GM12878 (cell line): ENCODE results near the gene SLC2A1. TPM values are rescaled to one million over a fixed set of nuclear protein-coding genes. Genes with fewer than 3 reads are reported as not detected.

ENCODE experiments used
- ATAC-seq: fragments of 200-7000 bp; cut with Tn5 transposase; 3 replicates; pipeline ENCODE4 v1.9.1; 2020; ENCODE audit warnings: mild to moderate bottlenecking, moderate library complexity
- BruUV-seq: library from RNA; stranded (reverse); fragments of 400-500 nt; replicated peaks from 2 replicates; lab custom pipeline; 2021; lab: Mats Ljungman, UMichigan
- CTCF ChIA-PET: fragments of 300-600 bp; sonication (Branson Sonifier 250); formaldehyde crosslinking; extraction: SDS; loops from one replicate; lab custom pipeline; 2021; ENCODE audit warnings: inconsistent platforms; lab: Yijun Ruan, JAX
- POLR2A ChIA-PET: fragments of 350-600 bp; formaldehyde crosslinking; extraction: SDS; loops from one replicate; lab custom pipeline; 2021; ENCODE audit warnings: inconsistent platforms; lab: Charles Lee
- RAD21 ChIA-PET: fragments of 300-600 bp; sonication (Branson Sonifier 250); formaldehyde crosslinking; loops from one replicate; lab custom pipeline; 2023; ENCODE audit warnings: antibody characterized with exemption; ENCODE audit not compliant: unreplicated experiment; lab: Charles Lee
- SMC1A ChIA-PET: fragments of 300-600 bp; sonication (Branson Sonifier 250); formaldehyde crosslinking; loops from one replicate; lab custom pipeline; 2023; ENCODE audit not compliant: unreplicated experiment, uncharacterized antibody; lab: Charles Lee
- DNase-seq: peaks from one replicate; pipeline ENCODE4 v3.0.0-alpha.2; 2011; ENCODE audit warnings: low read depth, low spot score
- FAIRE-seq: peaks from 3 replicates; lab custom pipeline; 2011; peaks lifted over from hg19 to GRCh38; lab: Jason Lieb, UNC
- H2AFZ ChIP-seq: 2 replicates; pipeline ENCODE4 v1.6.0; 2011; ENCODE audit warnings: low read depth, low read length, control low read depth; ENCODE audit not compliant: control insufficient read depth
- H3K27ac ChIP-seq: 2 replicates; pipeline ENCODE4 v1.5.1; 2011; ENCODE audit warnings: control low read depth; ENCODE audit not compliant: control insufficient read depth, insufficient read depth
- H3K27me3 ChIP-seq, 2 experiments: replicated peaks in 1 of 2; 2 replicates each; pipeline versions ENCODE4 v1.6.0 to v1.6.1; 2011; ENCODE audit warnings: low read length in 1 of 2; ENCODE audit not compliant: control insufficient read depth in 2 of 2, insufficient read depth in 2 of 2
- H3K36me3 ChIP-seq, 2 experiments: 2 replicates each; pipeline ENCODE4 v1.5.1; 2011; ENCODE audit warnings: low read length in 1 of 2; ENCODE audit not compliant: control insufficient read depth in 2 of 2, insufficient read depth in 2 of 2
- H3K4me1 ChIP-seq: 2 replicates; pipeline ENCODE4 v1.6.1; 2011; ENCODE audit warnings: mild to moderate bottlenecking, low read length, moderate library complexity, mixed read lengths; ENCODE audit not compliant: control insufficient read depth, insufficient read depth
- H3K4me2 ChIP-seq: 2 replicates; pipeline ENCODE4 v1.6.0; 2011; ENCODE audit warnings: control low read depth; ENCODE audit not compliant: control insufficient read depth, insufficient read depth
- H3K4me3 ChIP-seq: fragments of 200-600 bp; sonication (generic); 2 replicates; pipeline ENCODE4 v1.5.1; 2016
- H3K79me2 ChIP-seq: 2 replicates; pipeline ENCODE4 v1.6.0; 2011; ENCODE audit warnings: low read length; ENCODE audit not compliant: control insufficient read depth, insufficient read depth
- H3K9ac ChIP-seq: 2 replicates; pipeline ENCODE4 v1.8.0; 2011; ENCODE audit warnings: low read length, control low read depth, mixed read lengths; ENCODE audit not compliant: control insufficient read depth, insufficient read depth
- H3K9me3 ChIP-seq: replicated peaks from 3 replicates; pipeline ENCODE4 v1.5.1; 2011; ENCODE audit warnings: mild to moderate bottlenecking, low read length; ENCODE audit not compliant: control insufficient read depth, insufficient read depth
- H4K20me1 ChIP-seq: 2 replicates; pipeline ENCODE4 v1.6.0; 2011; ENCODE audit not compliant: control insufficient read depth, insufficient read depth
- BCL11A ChIP-seq: IDR thresholded peaks from 2 replicates; pipeline ENCODE4 v1.6.1; 2011; ENCODE audit warnings: low read depth, low read length
- BMI1 ChIP-seq: fragments of 450-650 bp; IDR thresholded peaks from 2 replicates; pipeline ENCODE4 v1.6.1; 2016; ENCODE audit warnings: mild to moderate bottlenecking, moderate library complexity, borderline replicate concordance
- CBX5 ChIP-seq: sonication (generic); IDR thresholded peaks from 2 replicates; pipeline ENCODE4 v1.6.1; 2016; ENCODE audit warnings: low read depth, moderate library complexity, mild to moderate bottlenecking, inconsistent platforms
- CHD4 ChIP-seq: fragments of 200-600 bp; sonication (generic); IDR thresholded peaks from 2 replicates; pipeline ENCODE4 v1.6.1; 2016; ENCODE audit warnings: mild to moderate bottlenecking
- FOXM1 ChIP-seq: IDR thresholded peaks from 2 replicates; pipeline ENCODE4 v1.6.1; 2012; ENCODE audit warnings: low read depth, mild to moderate bottlenecking, inconsistent platforms, low read length, moderate library complexity
- HCFC1 ChIP-seq: fragments of 150-350 bp; IDR thresholded peaks from 2 replicates; pipeline ENCODE4 v1.6.1; 2014; ENCODE audit warnings: low read length
- HDAC2 ChIP-seq: fragments of 200-600 bp; sonication (generic); IDR thresholded peaks from 2 replicates; pipeline ENCODE4 v1.6.1; 2017
- HDAC6 ChIP-seq: fragments of 200-600 bp; sonication (generic); IDR thresholded peaks from one replicate; pipeline ENCODE4 v1.8.0; 2017; ENCODE audit warnings: antibody characterized with exemption; ENCODE audit not compliant: unreplicated experiment
- MTA2 ChIP-seq: fragments of 450-650 bp; IDR thresholded peaks from 2 replicates; pipeline ENCODE4 v1.6.1; 2016; ENCODE audit warnings: low read depth, mild to moderate bottlenecking, moderate library complexity
- MXI1 ChIP-seq: fragments of 150-350 bp; IDR thresholded peaks from 2 replicates; pipeline ENCODE4 v1.6.1; 2011; ENCODE audit warnings: low read depth, mild to moderate bottlenecking, inconsistent platforms, low read length, improper control_type of control experiment
- MYC ChIP-seq: IDR thresholded peaks from 2 replicates; pipeline ENCODE4 v1.6.1; 2011; ENCODE audit warnings: mild to moderate bottlenecking, low read length, moderate library complexity, inconsistent platforms; ENCODE audit not compliant: insufficient read depth, insufficient replicate concordance, insufficient read length, severe bottlenecking
- NBN ChIP-seq: fragments of 450-650 bp; IDR thresholded peaks from 2 replicates; pipeline ENCODE4 v1.6.1; 2016
- NFYB ChIP-seq: IDR thresholded peaks from 2 replicates; pipeline ENCODE4 v1.6.1; 2011; ENCODE audit warnings: low read depth, mild to moderate bottlenecking, low read length, improper control_type of control experiment, moderate library complexity; ENCODE audit not compliant: insufficient read depth
- NR2F1 ChIP-seq: fragments of 450-650 bp; conservative IDR thresholded peaks from 2 replicates; pipeline ENCODE4 v1.6.1; 2017; ENCODE audit warnings: mild to moderate bottlenecking
- POLR2AphosphoS2 ChIP-seq: IDR thresholded peaks from 2 replicates; pipeline ENCODE4 v1.6.1; 2011; ENCODE audit warnings: low read depth, mild to moderate bottlenecking, low read length, improper control_type of control experiment, moderate library complexity
- SREBF1 ChIP-seq: IDR thresholded peaks from 2 replicates; pipeline ENCODE4 v1.6.1; 2012; ENCODE audit warnings: mild to moderate bottlenecking, low read length
- SUZ12 ChIP-seq: fragments of 200-600 bp; sonication (generic); IDR thresholded peaks from one replicate; pipeline ENCODE4 v1.6.1; 2018; ENCODE audit warnings: antibody characterized with exemption, mild to moderate bottlenecking; ENCODE audit not compliant: unreplicated experiment
- TAF1 ChIP-seq: IDR thresholded peaks from 2 replicates; pipeline ENCODE4 v1.6.1; 2011; ENCODE audit warnings: mild to moderate bottlenecking, low read depth, low read length, borderline replicate concordance
- TBL1XR1 ChIP-seq: IDR thresholded peaks from 2 replicates; pipeline ENCODE4 v1.6.1; 2012; ENCODE audit warnings: low read depth, low read length, improper control_type of control experiment
- WGBS: methylation state at CpG from one replicate; pipeline ENCODE4 v1.1.6; 2016; ENCODE audit warnings: low lambda C conversion rate; ENCODE audit not compliant: insufficient replicate concordance, insufficient coverage; ENCODE audit errors: missing lambda C conversion rate; 5-methylcytosine and 5-hydroxymethylcytosine counted together
- in situ Hi-C: fragments of 300-500 bp; cut with MboI; formaldehyde crosslinking; loops from 9 replicates; pipeline ENCODE4 v1.14.3; 2018; ENCODE audit warnings: mixed read lengths
- intact Hi-C: fragments of 100-400 bp; cut with micrococcal nuclease; formaldehyde crosslinking; loops from one replicate; pipeline ENCODE4 v1.14.2; 2022; ENCODE audit not compliant: unreplicated experiment
- polyA plus RNA-seq, 11 experiments: library from polyadenylated mRNA; depleted of rRNA in 4 of 11; unstranded in 6 of 11; stranded (reverse) in 5 of 11; fragments of >200 nt; fragmentation: Nextera tagmentation in 4 of 11; fragmentation: Illumina TruSeq in 1 of 11; extraction: Ambion mirVana in 4 of 11; extraction: Trizol in 1 of 11; gene quantifications; 1 replicate in 1 of 11; 2 replicates in 10 of 11; pipeline versions ENCODE4 v1.2.1 to v1.2.3, GENCODE V29; 2011 to 2016; ENCODE audit warnings: inconsistent platforms in 2 of 11, missing spikeins in 2 of 11, low read depth in 1 of 11
- total RNA-seq, 4 experiments: library from RNA; depleted of rRNA in 3 of 4; stranded (reverse); fragments of >200 nt in 3 of 4; fragmentation: Illumina TruSeq in 1 of 4; extraction: Trizol in 1 of 4; gene quantifications; 2 replicates each; pipeline versions ENCODE4 v1.2.1 to v1.2.3, GENCODE V29; 2013 to 2021
- TF ChIP-seq, protein P1 (sequence below): fragments of 150-350 bp; IDR thresholded peaks from 2 replicates; pipeline ENCODE4 v1.6.1; 2014; ENCODE audit warnings: mild to moderate bottlenecking, low read depth, low read length

SLC2A1 gene
- total and polyA plus RNA-seq, 10 of the 15 experiments (the other 5 are each of a cell fraction or from before 2014, with no cell fraction given), result 5.7 to 66.0 (median 44.2) TPM

DNA sequence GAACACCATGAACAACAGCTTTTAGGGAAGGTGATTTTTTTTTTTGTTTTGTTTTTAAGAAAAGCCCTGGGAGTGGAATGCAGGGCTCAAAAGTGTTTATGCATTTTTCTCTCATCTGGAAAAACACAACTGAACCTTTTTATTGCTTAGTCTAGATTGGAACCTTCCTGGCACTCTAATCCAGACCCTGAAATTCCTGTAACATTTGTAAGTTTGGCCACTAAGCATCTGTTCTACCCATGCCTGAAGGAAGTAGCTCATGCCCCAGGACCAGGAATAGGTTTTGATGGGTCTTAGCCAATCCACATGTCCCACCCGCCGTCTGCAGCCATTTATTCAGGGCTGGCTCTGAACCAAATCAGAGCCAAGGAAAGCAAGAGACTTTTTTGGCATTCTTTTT, 39.7 kb upstream of the SLC2A1 start:
- no peak for DNase-seq
- ChIA-PET CTCF (no interaction called here), SMC1A (no interaction called here), RAD21 (no interaction called here), POLR2A (no interaction called here)
- no peak overlapping the region for H3K27ac ChIP-seq
- no peaks in the 10 kb centered on the region for H3K36me3 ChIP-seq
- H3K9ac ChIP-seq, result no peak overlapping the region
- ATAC-seq, result no peak
- in situ Hi-C loops, result no loop called here
- FAIRE-seq, result no peak
- no peaks in the 10 kb centered on the region for H3K79me2 ChIP-seq
- H3K9me3 ChIP-seq, result no peaks in the 10 kb centered on the region
- WGBS, result 95% methylated on average over 2 of the region's 2 CpGs
- H3K4me1 ChIP-seq, result no peaks in the 10 kb centered on the region
- no peak for TF ChIP-seq FOXM1
- TF ChIP-seq, protein P1, sequence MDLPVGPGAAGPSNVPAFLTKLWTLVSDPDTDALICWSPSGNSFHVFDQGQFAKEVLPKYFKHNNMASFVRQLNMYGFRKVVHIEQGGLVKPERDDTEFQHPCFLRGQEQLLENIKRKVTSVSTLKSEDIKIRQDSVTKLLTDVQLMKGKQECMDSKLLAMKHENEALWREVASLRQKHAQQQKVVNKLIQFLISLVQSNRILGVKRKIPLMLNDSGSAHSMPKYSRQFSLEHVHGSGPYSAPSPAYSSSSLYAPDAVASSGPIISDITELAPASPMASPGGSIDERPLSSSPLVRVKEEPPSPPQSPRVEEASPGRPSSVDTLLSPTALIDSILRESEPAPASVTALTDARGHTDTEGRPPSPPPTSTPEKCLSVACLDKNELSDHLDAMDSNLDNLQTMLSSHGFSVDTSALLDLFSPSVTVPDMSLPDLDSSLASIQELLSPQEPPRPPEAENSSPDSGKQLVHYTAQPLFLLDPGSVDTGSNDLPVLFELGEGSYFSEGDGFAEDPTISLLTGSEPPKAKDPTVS, result no peak
- TF ChIP-seq MTA2, result no peak
- no peak for TF ChIP-seq NFYB
- H2AFZ ChIP-seq, result no peak overlapping the region
- intact Hi-C loops, result no loop called here
- no peaks in the 10 kb centered on the region for H4K20me1 ChIP-seq
- no peak overlapping the region for H3K4me2 ChIP-seq
- no peak overlapping the region for H3K4me3 ChIP-seq
- no TSS peak for BruUV-seq
- no peaks in the 10 kb centered on the region for H3K27me3 ChIP-seq

- no peaks in the 10 kb centered on the region for H3K27me3 ChIP-seq
- RAD21 ChIA-PET, result no interaction called here
- H3K9me3 ChIP-seq, result no peaks in the 10 kb centered on the region
- TF ChIP-seq NBN (no peak), MYC (no peak), HCFC1 (no peak), HDAC6 (no peak), CHD4 (no peak), BCL11A (no peak), NR2F1 (no peak), TBL1XR1 (no peak), SREBF1 (no peak), BMI1 (no peak), POLR2AphosphoS2 (no peak), HDAC2 (no peak), MXI1 (no peak), CBX5 (no peak), TAF1 (no peak), SUZ12 (no peak)
- no peak for ATAC-seq
- SMC1A ChIA-PET, result interaction anchor here (0.8 to 1.2 kb wide), 3 partner anchors 15 to 61 kb away, joined by 3 to 4 read pairs (median 3); no protein-coding TSS in a partner anchor
- no peak for DNase-seq
- H2AFZ ChIP-seq, result no peak overlapping the region
- POLR2A ChIA-PET, result interaction anchor here (0.9 kb wide), 1 partner anchor 77 kb away, joined by 3 read pairs; no protein-coding TSS in a partner anchor
- H3K4me1 ChIP-seq, result no peaks in the 10 kb centered on the region
- 60% methylated on average over 6 of the region's 6 CpGs for WGBS
- CTCF ChIA-PET, result interaction anchor here (1.0 kb wide), 1 partner anchor 25 kb away, joined by 3 read pairs; no protein-coding TSS in a partner anchor
- FAIRE-seq, result no peak
- intact Hi-C loops (no loop called here), in situ Hi-C loops (no loop called here)
- no peak overlapping the region for H3K4me3 ChIP-seq
- no TSS peak for BruUV-seq
- no peak overlapping the region for H3K9ac ChIP-seq
- H3K27ac ChIP-seq, result no peak overlapping the region
- H4K20me1 ChIP-seq, result no peaks in the 10 kb centered on the region
- no peaks in the 10 kb centered on the region for H3K36me3 ChIP-seq
- H3K4me2 ChIP-seq, result no peak overlapping the region
- no peaks in the 10 kb centered on the region for H3K79me2 ChIP-seq
These were observed 37.8 kb upstream of the SLC2A1 start for GRCh38 chr1:42996384-42996970.
